Measurements from ENCODE around the gene CFAP46. TPM values are rescaled to one million over a fixed set of nuclear protein-coding genes. Genes with fewer than 3 reads are reported as not detected.

Gene CFAP46
- total and polyA plus RNA-seq, 2 of the 8 experiments (the other 6 are each of a cell fraction or from before 2014, with no cell fraction given), result 2.6 to 4.8 TPM

GRCh38 chr10:132829403-132829802 lies 113.0 kb downstream of the CFAP46 start:
- H3K4me3 ChIP-seq (ENCODE audit: extremely low read depth in 1 of 4, insufficient read depth in 2 of 4, low read depth in 3 of 4, low read length in 4 of 4), result no peak overlapping the region
- no peak overlapping the region for H2BK12ac ChIP-seq (ENCODE audit: low read depth, low read length)
- TF ChIP-seq TBP (IDR thresholded peaks at IDR 0.05; ENCODE audit: low read depth, low read length) (no peak), TAF1 (IDR thresholded peaks at IDR 0.05; ENCODE audit: low read depth, low read length) (no peak), SRF (IDR thresholded peaks at IDR 0.05; ENCODE audit: low read depth, low read length) (no peak), HDAC6 (IDR thresholded peaks at IDR 0.05; ENCODE audit: low read depth, low read length) (no peak), YY1 (IDR thresholded peaks at IDR 0.05; ENCODE audit: low read depth, low read length) (no peak)
- no peak overlapping the region for H2BK15ac ChIP-seq (ENCODE audit: low read length)
- H3K79me2 ChIP-seq (ENCODE audit: control insufficient read depth in 1 of 2, insufficient read depth in 2 of 2, low read length in 2 of 2), result no peaks in the 10 kb centered on the region
- H3K4me2 ChIP-seq (ENCODE audit: insufficient read depth in 1 of 2, low read depth in 2 of 2, low read length in 2 of 2), result no peak overlapping the region
- no peaks in the 10 kb centered on the region; a peak in 1 of 8 replicates for H3K36me3 ChIP-seq (ENCODE audit: control insufficient read depth in 2 of 4, insufficient read depth in 4 of 4, low read length in 3 of 4)
- H4K91ac ChIP-seq (replicated peaks; ENCODE audit: insufficient read length, low read length), result no peak overlapping the region
- FAIRE-seq, result no peak
- ChIA-PET CTCF (ENCODE audit: partially characterized antibody) (no interaction called here), POLR2A (ENCODE audit: partially characterized antibody) (no interaction called here)
- H2AK5ac ChIP-seq (ENCODE audit: low read depth, low read length), result no peak overlapping the region
- 93% methylated on average over 8 of the region's 8 CpGs; no CpG with 5 or more reads in 1 of the 2 experiments for WGBS, 2 experiments (ENCODE audit: extremely low coverage in 1 of 2, insufficient coverage in 1 of 2, insufficient read length in 1 of 2, insufficient replicate concordance in 2 of 2, low coverage in 1 of 2, low lambda C conversion rate in 2 of 2, missing lambda C conversion rate in 1 of 2)
- no peaks in the 10 kb centered on the region for H4K20me1 ChIP-seq (replicated peaks in 1 of 2; ENCODE audit: control insufficient read depth in 1 of 2, insufficient read depth in 2 of 2, low read length in 2 of 2)
- H4K8ac ChIP-seq (ENCODE audit: extremely low read depth, insufficient read depth, low read length), result no peak overlapping the region
- no peak overlapping the region for H3K27ac ChIP-seq (ENCODE audit: low read depth, low read length)
- DNase-seq (ENCODE audit: low read depth in 1 of 2, low spot score in 2 of 2), result no peak
- peaks cover 17 to 33% of the 10 kb centered on the region in 2 experiments for H3K9me3 ChIP-seq (ENCODE audit: insufficient read depth in 2 of 2, low read depth in 1 of 2, low read length in 1 of 2)
- H4K5ac ChIP-seq (ENCODE audit: insufficient read length, low read depth, low read length), result no peak overlapping the region
- no peak overlapping the region for H2BK5ac ChIP-seq (ENCODE audit: low read depth, low read length)
- H3K4me1 ChIP-seq (replicated peaks in 1 of 4; ENCODE audit: control insufficient read depth in 3 of 4, insufficient read depth in 4 of 4, low read length in 3 of 4), result no peaks in the 10 kb centered on the region
- H3K79me1 ChIP-seq (ENCODE audit: low read depth, low read length), result no peaks in the 10 kb centered on the region; the same call in 1 of the 2 replicates
- H3K18ac ChIP-seq (ENCODE audit: extremely low read depth, low read length), result no peak overlapping the region
- H2BK120ac ChIP-seq (replicated peaks; ENCODE audit: low read depth, low read length), result no peak overlapping the region
- no peak overlapping the region for H3K4ac ChIP-seq (replicated peaks; ENCODE audit: insufficient read length, low read depth, low read length)
- H3K27me3 ChIP-seq (replicated peaks in 1 of 4; ENCODE audit: control insufficient read depth in 3 of 4, extremely low read depth in 1 of 4, insufficient read depth in 3 of 4, low read length in 3 of 4), result no peaks in the 10 kb centered on the region
- no peaks in the 10 kb centered on the region; the same call in 1 of the 2 replicates for H3K23me2 ChIP-seq (ENCODE audit: low read depth, low read length)
- H2BK20ac ChIP-seq (ENCODE audit: low read length), result no peak overlapping the region
- no peak overlapping the region for H3K23ac ChIP-seq (ENCODE audit: insufficient read length)
- H2AFZ ChIP-seq (ENCODE audit: low read length), result no peak overlapping the region
- H3K9ac ChIP-seq (replicated peaks in 1 of 4; ENCODE audit: extremely low read depth in 1 of 4, low read depth in 3 of 4, low read length in 3 of 4), result no peak overlapping the region
- no peak overlapping the region for H3K14ac ChIP-seq (ENCODE audit: insufficient read length)
- no peak overlapping the region for H3K56ac ChIP-seq (replicated peaks; ENCODE audit: insufficient read length, low read depth, low read length)
